Measurements from ENCODE around the gene SLC22A7.
A peak's percentile ranks its signal among the peaks of the same experiment; 100 is the strongest.

SLC22A7 gene

GRCh38 chr6:43297644-43298564 is at the start of gene SLC22A7:
Gene SLC22A7 (plus strand): TSS chr6:43298260. CDS start chr6:43298359, 99 bp downstream.
- DNase-seq: no peak

GRCh38 chr6:43248791-43249190 is 49.3 kb upstream of the SLC22A7 start:
- no peak for DNase-seq

- peak; percentile 30 for DNase-seq
These were observed 47.1 kb upstream of the SLC22A7 start for GRCh38 chr6:43250992-43251373.

GRCh38 chr6:43253401-43253800 is 44.7 kb upstream of the SLC22A7 start:
- no peak for DNase-seq

GRCh38 chr6:43254138-43254817 is 43.8 kb upstream of the SLC22A7 start:
- DNase-seq: peak; percentile 33

- no peak for DNase-seq
These were observed 43.2 kb upstream of the SLC22A7 start for GRCh38 chr6:43254846-43255245.

GRCh38 chr6:43255408-43256054 is 42.5 kb upstream of the SLC22A7 start:
- no peak for DNase-seq

GRCh38 chr6:43256670-43257366 is 41.2 kb upstream of the SLC22A7 start:
- DNase-seq: no peak

GRCh38 chr6:43257367-43258145 is 40.5 kb upstream of the SLC22A7 start:
- no peak for DNase-seq

GRCh38 chr6:43258180-43258579 is 39.9 kb upstream of the SLC22A7 start:
- DNase-seq: no peak

GRCh38 chr6:43258807-43259686 is 39.0 kb upstream of the SLC22A7 start:
- no peak for DNase-seq

GRCh38 chr6:43260791-43261190 is 37.3 kb upstream of the SLC22A7 start:
- DNase-seq: no peak

GRCh38 chr6:43261198-43261597 is 36.9 kb upstream of the SLC22A7 start:
- DNase-seq: no peak

- no peak for DNase-seq
These were observed 35.9 kb upstream of the SLC22A7 start for GRCh38 chr6:43262000-43262779.

- DNase-seq: no peak
These were observed 35.2 kb upstream of the SLC22A7 start for GRCh38 chr6:43262780-43263313.

- DNase-seq: peak; percentile 81
These were observed 34.5 kb upstream of the SLC22A7 start for GRCh38 chr6:43263314-43264178.

- no peak for DNase-seq
These were observed 33.4 kb upstream of the SLC22A7 start for GRCh38 chr6:43264599-43265145.

- no peak for DNase-seq
These were observed 32.5 kb upstream of the SLC22A7 start for GRCh38 chr6:43265564-43265963.

All from activated CD4-positive, alpha-beta T cell treated with anti-CD3 and anti-CD28 coated beads, Interleukin-2, Interleukin-6, amounts not matched to agents 100 ng/mL and 50 ng/mL, durations not matched to agents 16 hours and 8 hours (primary cell).